ENCODE measurements around the gene ZFX.

The ZFX gene

DNA sequence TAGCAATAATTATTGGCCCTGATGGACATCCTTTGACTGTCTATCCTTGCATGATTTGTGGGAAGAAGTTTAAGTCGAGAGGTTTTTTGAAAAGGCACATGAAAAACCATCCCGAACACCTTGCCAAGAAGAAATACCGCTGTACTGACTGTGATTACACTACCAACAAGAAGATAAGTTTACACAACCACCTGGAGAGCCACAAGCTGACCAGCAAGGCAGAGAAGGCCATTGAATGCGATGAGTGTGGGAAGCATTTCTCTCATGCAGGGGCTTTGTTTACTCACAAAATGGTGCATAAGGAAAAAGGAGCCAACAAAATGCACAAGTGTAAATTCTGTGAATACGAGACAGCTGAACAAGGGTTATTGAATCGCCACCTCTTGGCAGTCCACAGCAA is 60.7 kb downstream of the ZFX start:
- H2BK5ac ChIP-seq (ENCODE audit: low read depth, low read length, poor library complexity) = no peak overlapping the region
- peaks cover 10 to 23% of the 10 kb centered on the region in 2 experiments for H3K36me3 ChIP-seq (ENCODE audit: control insufficient read depth in 1 of 2, insufficient read depth in 2 of 2, low read length in 2 of 2)
- no peak overlapping the region for H2BK12ac ChIP-seq (ENCODE audit: low read length)
- no peak overlapping the region for H2AK5ac ChIP-seq (ENCODE audit: low read length)
- no CpG with 5 or more reads among the region's 6 CpGs for WGBS (ENCODE audit: extremely low coverage, insufficient coverage, insufficient read length)
- H4K12ac ChIP-seq (ENCODE audit: low read depth, low read length) = no peak overlapping the region
- H4K8ac ChIP-seq (ENCODE audit: low read depth, low read length) = no peak overlapping the region
- no peaks in the 10 kb centered on the region for H3K79me2 ChIP-seq (ENCODE audit: control insufficient read depth, insufficient read depth, low read length, poor library complexity)
- DNase-seq = no peak
- H3K27ac ChIP-seq (ENCODE audit: low read depth, low read length) = no peak overlapping the region
- H3K79me1 ChIP-seq (ENCODE audit: low read length) = no peaks in the 10 kb centered on the region
- no peak overlapping the region for H3K4me2 ChIP-seq (ENCODE audit: low read length)
- no peak overlapping the region for H3K9ac ChIP-seq (ENCODE audit: low read length)
- no peak overlapping the region for H2AFZ ChIP-seq (ENCODE audit: insufficient read depth, low read length, poor library complexity)
- no peaks in the 10 kb centered on the region for H3K4me1 ChIP-seq (ENCODE audit: control insufficient read depth in 1 of 2, insufficient read depth in 2 of 2, low read length in 2 of 2)
- H3K27me3 ChIP-seq (ENCODE audit: insufficient read depth, low read length) = no peaks in the 10 kb centered on the region
- no peak overlapping the region for H3K18ac ChIP-seq (ENCODE audit: low read length)
- no peaks in the 10 kb centered on the region for H3K9me3 ChIP-seq (ENCODE audit: insufficient read depth, low read depth, low read length)
- no peak overlapping the region for H4K91ac ChIP-seq (ENCODE audit: low read depth, low read length)
- no peak overlapping the region for H3K23ac ChIP-seq (ENCODE audit: low read length)
- no peak overlapping the region for H3K4ac ChIP-seq (ENCODE audit: low read depth, low read length)
- H3K4me3 ChIP-seq (ENCODE audit: low read depth, low read length) = no peak overlapping the region
- no peak overlapping the region for H2BK120ac ChIP-seq (ENCODE audit: insufficient read depth, low read length, poor library complexity)
- H3K14ac ChIP-seq (ENCODE audit: low read length) = no peak overlapping the region

DNA sequence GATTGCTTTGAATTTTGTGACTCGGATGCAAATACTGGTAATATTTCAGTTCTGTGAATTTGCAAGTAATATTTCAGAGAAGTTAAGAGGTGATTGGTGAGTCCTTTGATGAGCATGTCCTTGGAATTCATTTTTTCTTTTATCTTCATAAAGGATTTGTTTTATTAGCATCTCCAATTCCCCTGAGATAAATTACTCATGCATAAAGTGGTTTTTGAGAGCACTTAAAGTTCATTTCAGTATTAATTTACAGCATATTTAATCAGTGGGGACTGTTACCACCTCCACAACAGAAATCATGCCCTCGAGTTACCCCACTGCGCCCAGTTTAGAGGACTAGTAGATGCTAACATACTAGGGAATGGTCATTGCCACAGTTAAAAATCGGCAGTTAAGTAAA is 65.0 kb downstream of the ZFX start:
- Histone ChIP-seq H3K4ac (ENCODE audit: low read depth, low read length) (no peak overlapping the region), H3K4me1 (ENCODE audit: control insufficient read depth in 1 of 2, insufficient read depth in 2 of 2, low read length in 2 of 2) (no peaks in the 10 kb centered on the region), H4K8ac (ENCODE audit: low read depth, low read length) (no peak overlapping the region), H3K4me3 (ENCODE audit: low read depth, low read length) (no peak overlapping the region), H4K91ac (ENCODE audit: low read depth, low read length) (no peak overlapping the region), H3K36me3 (ENCODE audit: control insufficient read depth in 1 of 2, insufficient read depth in 2 of 2, low read length in 2 of 2) (peaks cover 4 to 15% of the 10 kb centered on the region in 2 experiments), H3K9ac (ENCODE audit: low read length) (no peak overlapping the region), H3K14ac (ENCODE audit: low read length) (no peak overlapping the region), H3K9me3 (ENCODE audit: insufficient read depth, low read depth, low read length) (no peaks in the 10 kb centered on the region), H2AK5ac (ENCODE audit: low read length) (no peak overlapping the region), H3K23ac (ENCODE audit: low read length) (no peak overlapping the region), H3K27ac (ENCODE audit: low read depth, low read length) (no peak overlapping the region), H3K79me2 (ENCODE audit: control insufficient read depth, insufficient read depth, low read length, poor library complexity) (no peaks in the 10 kb centered on the region), H3K4me2 (ENCODE audit: low read length) (no peak overlapping the region), H2BK12ac (ENCODE audit: low read length) (no peak overlapping the region), H2BK120ac (ENCODE audit: insufficient read depth, low read length, poor library complexity) (no peak overlapping the region), H3K18ac (ENCODE audit: low read length) (no peak overlapping the region), H4K12ac (ENCODE audit: low read depth, low read length) (no peak overlapping the region), H3K79me1 (ENCODE audit: low read length) (no peaks in the 10 kb centered on the region), H2AFZ (ENCODE audit: insufficient read depth, low read length, poor library complexity) (no peak overlapping the region), H2BK5ac (ENCODE audit: low read depth, low read length, poor library complexity) (no peak overlapping the region), H3K27me3 (ENCODE audit: insufficient read depth, low read length) (no peaks in the 10 kb centered on the region)
- WGBS (ENCODE audit: extremely low coverage, insufficient coverage, insufficient read length) = no CpG with 5 or more reads among the region's 4 CpGs
- DNase-seq = no peak

- Histone ChIP-seq H2BK12ac (ENCODE audit: low read length) (no peak overlapping the region), H2AK5ac (ENCODE audit: low read length) (no peak overlapping the region), H4K8ac (ENCODE audit: low read depth, low read length) (no peak overlapping the region), H3K18ac (ENCODE audit: low read length) (no peak overlapping the region), H4K91ac (ENCODE audit: low read depth, low read length) (no peak overlapping the region), H3K79me1 (ENCODE audit: low read length) (no peaks in the 10 kb centered on the region), H2BK5ac (ENCODE audit: low read depth, low read length, poor library complexity) (no peak overlapping the region), H3K4me1 (ENCODE audit: control insufficient read depth in 1 of 2, insufficient read depth in 2 of 2, low read length in 2 of 2) (no peaks in the 10 kb centered on the region), H3K4me3 (ENCODE audit: low read depth, low read length) (no peak overlapping the region), H3K27ac (ENCODE audit: low read depth, low read length) (no peak overlapping the region), H3K27me3 (ENCODE audit: insufficient read depth, low read length) (no peaks in the 10 kb centered on the region), H3K4ac (ENCODE audit: low read depth, low read length) (no peak overlapping the region), H3K36me3 (ENCODE audit: control insufficient read depth in 1 of 2, insufficient read depth in 2 of 2, low read length in 2 of 2) (peaks cover 2 to 11% of the 10 kb centered on the region in 2 experiments), H4K12ac (ENCODE audit: low read depth, low read length) (no peak overlapping the region), H2BK120ac (ENCODE audit: insufficient read depth, low read length, poor library complexity) (no peak overlapping the region), H3K79me2 (ENCODE audit: control insufficient read depth, insufficient read depth, low read length, poor library complexity) (no peaks in the 10 kb centered on the region), H3K4me2 (ENCODE audit: low read length) (no peak overlapping the region), H3K23ac (ENCODE audit: low read length) (no peak overlapping the region), H2AFZ (ENCODE audit: insufficient read depth, low read length, poor library complexity) (no peak overlapping the region), H3K9ac (ENCODE audit: low read length) (no peak overlapping the region), H3K14ac (ENCODE audit: low read length) (no peak overlapping the region), H3K9me3 (ENCODE audit: insufficient read depth, low read depth, low read length) (no peaks in the 10 kb centered on the region)
- no peak for DNase-seq
- no CpG with 5 or more reads among the region's 2 CpGs for WGBS (ENCODE audit: extremely low coverage, insufficient coverage, insufficient read length)
Measured at GRCh38 chrX:24215272-24215671, 65.7 kb downstream of the ZFX start.

DNA sequence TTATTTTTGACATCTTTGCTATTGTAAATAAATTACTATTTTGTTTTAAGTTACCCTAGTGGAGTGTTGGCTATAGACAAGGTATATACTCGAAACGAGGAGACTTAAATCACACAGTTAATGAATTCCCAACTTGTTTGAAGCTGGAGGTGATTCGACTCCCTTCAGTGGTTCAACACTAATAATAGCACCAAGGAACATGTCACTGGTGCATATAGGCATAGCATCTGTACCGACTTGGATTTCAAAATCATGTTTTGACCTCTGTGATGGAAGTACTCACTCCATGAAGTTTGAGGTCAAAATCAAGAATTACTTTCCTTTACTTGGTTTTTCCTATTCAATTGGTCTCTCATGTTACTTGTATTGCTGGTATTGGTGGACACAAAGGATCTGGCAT is 66.5 kb downstream of the ZFX start:
- Histone ChIP-seq H3K4me2 (ENCODE audit: low read length) (no peak overlapping the region), H4K8ac (ENCODE audit: low read depth, low read length) (no peak overlapping the region), H4K12ac (ENCODE audit: low read depth, low read length) (no peak overlapping the region), H2AFZ (ENCODE audit: insufficient read depth, low read length, poor library complexity) (no peak overlapping the region), H3K18ac (ENCODE audit: low read length) (no peak overlapping the region), H3K27me3 (ENCODE audit: insufficient read depth, low read length) (no peaks in the 10 kb centered on the region), H3K14ac (ENCODE audit: low read length) (no peak overlapping the region), H3K79me2 (ENCODE audit: control insufficient read depth, insufficient read depth, low read length, poor library complexity) (no peaks in the 10 kb centered on the region), H3K4ac (ENCODE audit: low read depth, low read length) (no peak overlapping the region), H2BK5ac (ENCODE audit: low read depth, low read length, poor library complexity) (no peak overlapping the region), H2BK12ac (ENCODE audit: low read length) (no peak overlapping the region), H4K91ac (ENCODE audit: low read depth, low read length) (no peak overlapping the region), H3K4me1 (ENCODE audit: control insufficient read depth in 1 of 2, insufficient read depth in 2 of 2, low read length in 2 of 2) (no peaks in the 10 kb centered on the region), H2AK5ac (ENCODE audit: low read length) (no peak overlapping the region), H3K9me3 (ENCODE audit: insufficient read depth, low read depth, low read length) (no peaks in the 10 kb centered on the region), H3K36me3 (ENCODE audit: control insufficient read depth in 1 of 2, insufficient read depth in 2 of 2, low read length in 2 of 2) (peaks cover 0 to 3% of the 10 kb centered on the region in 2 experiments), H3K23ac (ENCODE audit: low read length) (no peak overlapping the region), H2BK120ac (ENCODE audit: insufficient read depth, low read length, poor library complexity) (no peak overlapping the region), H3K4me3 (ENCODE audit: low read depth, low read length) (no peak overlapping the region), H3K27ac (ENCODE audit: low read depth, low read length) (no peak overlapping the region), H3K79me1 (ENCODE audit: low read length) (no peaks in the 10 kb centered on the region), H3K9ac (ENCODE audit: low read length) (no peak overlapping the region)
- DNase-seq = no peak
- no CpG with 5 or more reads among the region's 4 CpGs for WGBS (ENCODE audit: extremely low coverage, insufficient coverage, insufficient read length)

All from trophoblast cell (in vitro differentiated cells and primary cell).